Kidney (tissue), 14 donors: ENCODE results near the gene ARFIP1. TPM values are rescaled to one million over a fixed set of nuclear protein-coding genes. Genes with fewer than 3 reads are reported as not detected.
A peak's percentile ranks its signal among the peaks of the same experiment; 100 is the strongest.

ENCODE experiments used
- DNase-seq, 5 donors: peaks; one replicate each; pipeline ENCODE4 v3.0.0-alpha.2; 2013 to 2020
- FAIRE-seq: peaks from 2 replicates; lab custom pipeline; 2012; peaks lifted over from hg19 to GRCh38; lab: Jason Lieb, UNC
- H3K27ac ChIP-seq, 2 donors: one replicate each; pipeline ENCODE4 v1.7.0; 2013; ENCODE audit warnings: low read depth in 2 of 2, low read length in 2 of 2, inconsistent platforms in 1 of 2
- H3K27me3 ChIP-seq: one replicate; pipeline ENCODE4 v1.7.1; 2013; ENCODE audit warnings: low read length, inconsistent platforms; ENCODE audit not compliant: control insufficient read depth, insufficient read depth
- H3K36me3 ChIP-seq, 3 donors: one replicate each; pipeline versions ENCODE4 v1.7.0 to v1.7.1; 2013; ENCODE audit warnings: low read length in 3 of 3, control low read depth in 1 of 3, inconsistent platforms in 1 of 3; ENCODE audit not compliant: insufficient read depth in 3 of 3, control insufficient read depth in 2 of 3
- H3K4me1 ChIP-seq, 3 donors: one replicate each; pipeline versions ENCODE4 v1.7.0 to v1.7.1; 2013; ENCODE audit warnings: low read length in 3 of 3, inconsistent platforms in 1 of 3, low read depth in 1 of 3; ENCODE audit not compliant: control insufficient read depth in 2 of 3, insufficient read depth in 2 of 3
- H3K4me3 ChIP-seq, 3 donors: one replicate each; pipeline versions ENCODE4 v1.7.0 to v1.8.1; 2013; ENCODE audit warnings: low read length in 3 of 3, control low read depth in 1 of 3, inconsistent platforms in 1 of 3
- H3K9ac ChIP-seq, 3 donors: one replicate each; pipeline versions ENCODE4 v1.7.0 to v1.7.1; 2013; ENCODE audit warnings: low read length in 3 of 3, control low read depth in 1 of 3, inconsistent platforms in 1 of 3
- H3K9me3 ChIP-seq, 3 donors: one replicate each; pipeline versions ENCODE4 v1.7.0 to v1.7.1; 2013; ENCODE audit warnings: low read length in 3 of 3, control low read depth in 1 of 3, inconsistent platforms in 1 of 3; ENCODE audit not compliant: control insufficient read depth in 2 of 3, insufficient read depth in 1 of 3
- intact Hi-C: fragments of 100-400 bp; cut with DNase I; formaldehyde crosslinking; loops from one replicate; pipeline ENCODE4 v1.11.1; 2022
- polyA plus RNA-seq: library from polyadenylated mRNA; stranded (reverse); fragments of 350-450 nt; fragmentation: Illumina TruSeq; extraction: RNeasy Lipid Tissue Mini Kit (QIAGEN cat#74804); gene quantifications from one replicate; pipeline ENCODE4 v1.2.3, GENCODE V29; 2014; ENCODE audit warnings: low read depth, low replicate concordance; ENCODE audit not compliant: insufficient read depth
- total RNA-seq: library from RNA; stranded (reverse); fragmentation: NEBNext Ultra II Directional; extraction: Animal tissue kit (Norgen Biotek cat#: 25700); gene quantifications from one replicate; pipeline ENCODE4 v1.2.1, GENCODE V29; 2021
- TF ChIP-seq, protein P1 (sequence below): IDR thresholded peaks from 3 replicates; pipeline ENCODE4 v1.5.1; 2012; ENCODE audit warnings: mild to moderate bottlenecking, moderate library complexity, borderline replicate concordance; ENCODE audit not compliant: insufficient read depth; ENCODE audit errors: extremely low read depth
- donor health status: control.
- donor health status: control.
- donor health status: control.
- donor health status: control.
- donor health status: control.
- donor health status: DM: yes; HTN: yes; CAD: no.
- donor health status: Normal renal cell carcinoma (clear cell type).

Gene ARFIP1
- total and polyA plus RNA-seq, 2 donors from 2014 or later = 23.2 to 39.1 TPM

DNA sequence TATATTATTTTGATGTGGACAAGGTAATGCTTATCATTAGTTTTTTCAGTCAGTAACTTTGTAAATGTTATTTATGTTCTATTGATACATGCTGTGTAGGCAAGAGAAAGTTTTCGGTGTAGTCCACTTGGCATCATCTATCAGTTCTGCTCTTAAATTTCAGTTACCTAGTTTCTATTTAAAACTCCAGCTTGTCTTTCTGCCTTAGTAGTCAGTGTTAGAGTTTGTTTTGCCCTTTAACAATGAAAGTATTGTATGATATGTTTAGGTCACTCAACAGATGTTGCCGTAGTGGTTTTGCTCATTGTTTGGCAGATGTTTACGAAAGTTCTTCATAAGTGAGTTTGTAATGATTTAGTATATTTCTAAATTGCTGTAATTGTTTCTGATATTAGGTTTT lies 121.5 kb downstream of the ARFIP1 start:
- TF ChIP-seq, protein P1, sequence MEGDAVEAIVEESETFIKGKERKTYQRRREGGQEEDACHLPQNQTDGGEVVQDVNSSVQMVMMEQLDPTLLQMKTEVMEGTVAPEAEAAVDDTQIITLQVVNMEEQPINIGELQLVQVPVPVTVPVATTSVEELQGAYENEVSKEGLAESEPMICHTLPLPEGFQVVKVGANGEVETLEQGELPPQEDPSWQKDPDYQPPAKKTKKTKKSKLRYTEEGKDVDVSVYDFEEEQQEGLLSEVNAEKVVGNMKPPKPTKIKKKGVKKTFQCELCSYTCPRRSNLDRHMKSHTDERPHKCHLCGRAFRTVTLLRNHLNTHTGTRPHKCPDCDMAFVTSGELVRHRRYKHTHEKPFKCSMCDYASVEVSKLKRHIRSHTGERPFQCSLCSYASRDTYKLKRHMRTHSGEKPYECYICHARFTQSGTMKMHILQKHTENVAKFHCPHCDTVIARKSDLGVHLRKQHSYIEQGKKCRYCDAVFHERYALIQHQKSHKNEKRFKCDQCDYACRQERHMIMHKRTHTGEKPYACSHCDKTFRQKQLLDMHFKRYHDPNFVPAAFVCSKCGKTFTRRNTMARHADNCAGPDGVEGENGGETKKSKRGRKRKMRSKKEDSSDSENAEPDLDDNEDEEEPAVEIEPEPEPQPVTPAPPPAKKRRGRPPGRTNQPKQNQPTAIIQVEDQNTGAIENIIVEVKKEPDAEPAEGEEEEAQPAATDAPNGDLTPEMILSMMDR = no peak
- Histone ChIP-seq H3K36me3 (no peaks in the 10 kb centered on the region), H3K27ac (no peak overlapping the region), H3K4me3 (no peak overlapping the region), H3K4me1 (no peaks in the 10 kb centered on the region), H3K9ac (no peak overlapping the region), H3K9me3 (no peaks in the 10 kb centered on the region), H3K27me3 (no peaks in the 10 kb centered on the region)
- intact Hi-C loops = no loop called here
- DNase-seq (no peak), FAIRE-seq (no peak)

DNA sequence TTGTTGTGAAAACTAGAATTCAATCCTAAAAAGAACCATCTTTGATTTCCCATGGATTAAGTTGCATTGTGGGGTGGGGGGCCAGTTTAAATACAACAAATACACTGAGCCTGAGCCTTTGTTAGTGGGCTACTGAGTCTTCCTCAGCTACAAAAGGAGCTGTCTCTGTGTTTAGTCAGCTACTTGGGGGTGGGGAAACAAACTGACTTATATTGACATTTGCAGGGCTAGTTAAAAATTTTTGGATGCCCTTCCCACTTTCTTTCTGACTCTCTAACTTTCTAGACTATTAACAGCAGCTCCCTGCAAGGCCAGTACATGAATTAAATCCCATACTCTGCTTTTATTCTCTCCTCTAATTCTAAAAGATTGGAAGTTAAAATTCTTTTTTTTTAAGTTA lies 123.9 kb downstream of the ARFIP1 start:
- TF ChIP-seq, protein P1 = no peak
- FAIRE-seq (no peak), DNase-seq (no peak)
- Histone ChIP-seq H3K4me3 (no peak overlapping the region), H3K9me3 (no peaks in the 10 kb centered on the region), H3K9ac (no peak overlapping the region), H3K4me1 (no peaks in the 10 kb centered on the region), H3K27me3 (no peaks in the 10 kb centered on the region), H3K36me3 (no peaks in the 10 kb centered on the region), H3K27ac (no peak overlapping the region)
- intact Hi-C loops = no loop called here

DNA sequence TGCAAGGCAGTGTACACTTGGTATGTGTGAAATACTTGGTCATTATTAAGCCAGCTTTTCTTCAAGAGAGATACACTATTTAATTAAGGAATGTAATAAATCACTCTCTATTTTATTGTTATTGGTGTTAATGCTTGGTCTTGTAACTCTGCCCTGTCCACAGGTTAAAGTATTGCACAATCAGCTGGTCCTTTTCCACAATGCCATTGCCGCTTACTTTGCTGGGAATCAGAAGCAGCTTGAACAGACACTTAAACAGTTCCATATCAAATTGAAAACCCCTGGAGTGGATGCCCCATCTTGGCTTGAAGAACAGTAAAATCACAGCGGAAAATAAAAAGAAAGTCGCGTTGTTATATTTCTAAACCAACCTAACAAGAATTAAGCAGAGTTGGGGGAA lies 130.1 kb downstream of the ARFIP1 start:
- TF ChIP-seq, protein P1 = no peak
- H3K9me3 ChIP-seq = no peaks in the 10 kb centered on the region
- H3K4me3 ChIP-seq = no peak overlapping the region
- no peak for FAIRE-seq
- no peak overlapping the region for H3K9ac ChIP-seq
- H3K27ac ChIP-seq = no peak overlapping the region
- no peaks in the 10 kb centered on the region for H3K27me3 ChIP-seq
- no peaks in the 10 kb centered on the region for H3K36me3 ChIP-seq
- intact Hi-C loops = no loop called here
- peak in 2 of 5 donors; percentile 34 to 35 for DNase-seq
- H3K4me1 ChIP-seq = no peaks in the 10 kb centered on the region

DNA sequence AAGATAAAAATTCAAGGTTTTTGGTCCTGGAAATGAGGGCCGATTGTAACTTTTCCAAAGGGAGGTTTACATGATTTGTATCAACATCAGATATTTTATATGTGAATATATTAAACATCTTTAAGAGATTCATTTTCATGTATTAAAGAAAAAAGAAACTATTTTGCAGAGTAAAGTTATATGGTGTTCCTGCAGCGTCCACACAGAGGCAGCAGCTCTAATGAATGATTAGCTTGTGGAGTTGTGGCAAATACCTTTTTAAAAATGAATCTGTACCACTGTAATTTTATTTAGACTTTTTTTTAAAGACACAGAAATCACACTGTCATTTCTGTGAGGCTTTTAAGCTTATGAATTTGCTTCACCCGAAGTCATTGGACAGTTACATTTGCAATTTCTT lies 130.8 kb downstream of the ARFIP1 start:
- Histone ChIP-seq H3K36me3 (no peaks in the 10 kb centered on the region), H3K4me1 (no peaks in the 10 kb centered on the region), H3K4me3 (no peak overlapping the region), H3K9ac (no peak overlapping the region), H3K27ac (no peak overlapping the region), H3K9me3 (no peaks in the 10 kb centered on the region), H3K27me3 (no peaks in the 10 kb centered on the region)
- FAIRE-seq (no peak), DNase-seq (no peak)
- intact Hi-C loops = no loop called here
- TF ChIP-seq, protein P1 = no peak
